ENCODE data around the gene CHSY3. TPM values are rescaled to one million over a fixed set of nuclear protein-coding genes. Genes with fewer than 3 reads are reported as not detected.

The CHSY3 gene
- total RNA-seq, 1 donor = 0.10 TPM

- Histone ChIP-seq H3K4me3 (ENCODE audit: low read length) (no peak overlapping the region), H3K9me3 (ENCODE audit: low read depth, low read length) (no peaks in the 10 kb centered on the region), H3K27me3 (ENCODE audit: insufficient read depth, low read length) (no peaks in the 10 kb centered on the region), H3K4me1 (ENCODE audit: insufficient read depth, low read length) (no peaks in the 10 kb centered on the region)
These were observed 69.6 kb downstream of the CHSY3 start for GRCh38 chr5:129973716-129974426.

- Histone ChIP-seq H3K4me3 (ENCODE audit: low read length) (no peak overlapping the region), H3K27me3 (ENCODE audit: insufficient read depth, low read length) (no peaks in the 10 kb centered on the region), H3K4me1 (ENCODE audit: insufficient read depth, low read length) (no peaks in the 10 kb centered on the region), H3K9me3 (ENCODE audit: low read depth, low read length) (no peaks in the 10 kb centered on the region)
These were observed 73.5 kb downstream of the CHSY3 start for GRCh38 chr5:129977810-129978209.

- Histone ChIP-seq H3K27me3 (ENCODE audit: insufficient read depth, low read length) (no peaks in the 10 kb centered on the region), H3K4me1 (ENCODE audit: insufficient read depth, low read length) (no peaks in the 10 kb centered on the region), H3K4me3 (ENCODE audit: low read length) (no peak overlapping the region), H3K9me3 (ENCODE audit: low read depth, low read length) (no peaks in the 10 kb centered on the region)
These were observed 74.0 kb downstream of the CHSY3 start for GRCh38 chr5:129978270-129978669.

GRCh38 chr5:129988453-129988852 is 84.2 kb downstream of the CHSY3 start:
- Histone ChIP-seq H3K4me1 (ENCODE audit: insufficient read depth, low read length) (no peaks in the 10 kb centered on the region), H3K27me3 (ENCODE audit: insufficient read depth, low read length) (no peaks in the 10 kb centered on the region), H3K9me3 (ENCODE audit: low read depth, low read length) (peaks cover 21% of the 10 kb centered on the region), H3K4me3 (ENCODE audit: low read length) (no peak overlapping the region)

GRCh38 chr5:129991780-129992179 is 87.5 kb downstream of the CHSY3 start:
- H3K27me3 ChIP-seq (ENCODE audit: insufficient read depth, low read length) = no peaks in the 10 kb centered on the region
- H3K4me1 ChIP-seq (ENCODE audit: insufficient read depth, low read length) = no peaks in the 10 kb centered on the region
- no peaks in the 10 kb centered on the region for H3K9me3 ChIP-seq (ENCODE audit: low read depth, low read length)
- H3K4me3 ChIP-seq (ENCODE audit: low read length) = no peak overlapping the region

- H3K4me1 ChIP-seq (ENCODE audit: insufficient read depth, low read length) = no peaks in the 10 kb centered on the region
These were observed 92.6 kb downstream of the CHSY3 start for GRCh38 chr5:129996896-129997295.

GRCh38 chr5:130000460-130000859 is 96.2 kb downstream of the CHSY3 start:
- Histone ChIP-seq H3K9me3 (ENCODE audit: low read depth, low read length) (no peaks in the 10 kb centered on the region), H3K4me1 (ENCODE audit: insufficient read depth, low read length) (no peaks in the 10 kb centered on the region), H3K4me3 (ENCODE audit: low read length) (no peak overlapping the region), H3K27me3 (ENCODE audit: insufficient read depth, low read length) (no peaks in the 10 kb centered on the region)

More at GRCh38 chr5:129996896-129997295, 92.6 kb downstream of the CHSY3 start:
- no peak overlapping the region for H3K4me3 ChIP-seq (ENCODE audit: low read length)
- H3K27me3 ChIP-seq (ENCODE audit: insufficient read depth, low read length) = no peaks in the 10 kb centered on the region
- H3K9me3 ChIP-seq (ENCODE audit: low read depth, low read length) = no peaks in the 10 kb centered on the region

- no peaks in the 10 kb centered on the region for H3K4me1 ChIP-seq (ENCODE audit: insufficient read depth, low read length)
- no peaks in the 10 kb centered on the region for H3K9me3 ChIP-seq (ENCODE audit: low read depth, low read length)
- no peaks in the 10 kb centered on the region for H3K27me3 ChIP-seq (ENCODE audit: insufficient read depth, low read length)
- H3K4me3 ChIP-seq (ENCODE audit: low read length) = no peak overlapping the region
These were observed 97.9 kb downstream of the CHSY3 start for GRCh38 chr5:130002183-130002582.

- Histone ChIP-seq H3K9me3 (ENCODE audit: low read depth, low read length) (no peaks in the 10 kb centered on the region), H3K4me1 (ENCODE audit: insufficient read depth, low read length) (no peaks in the 10 kb centered on the region)
These were observed 98.6 kb downstream of the CHSY3 start for GRCh38 chr5:130002876-130003275.

GRCh38 chr5:130011986-130012385 is 107.7 kb downstream of the CHSY3 start:
- no peaks in the 10 kb centered on the region for H3K4me1 ChIP-seq (ENCODE audit: insufficient read depth, low read length)
- H3K4me3 ChIP-seq (ENCODE audit: low read length) = no peak overlapping the region
- peaks cover 17% of the 10 kb centered on the region for H3K9me3 ChIP-seq (ENCODE audit: low read depth, low read length)
- H3K27me3 ChIP-seq (ENCODE audit: insufficient read depth, low read length) = no peaks in the 10 kb centered on the region

More at GRCh38 chr5:130002876-130003275, 98.6 kb downstream of the CHSY3 start:
- H3K4me3 ChIP-seq (ENCODE audit: low read length) = no peak overlapping the region
- no peaks in the 10 kb centered on the region for H3K27me3 ChIP-seq (ENCODE audit: insufficient read depth, low read length)

- Histone ChIP-seq H3K4me1 (ENCODE audit: insufficient read depth, low read length) (no peaks in the 10 kb centered on the region), H3K4me3 (ENCODE audit: low read length) (no peak overlapping the region), H3K9me3 (ENCODE audit: low read depth, low read length) (no peaks in the 10 kb centered on the region), H3K27me3 (ENCODE audit: insufficient read depth, low read length) (no peaks in the 10 kb centered on the region)
These were observed 112.9 kb downstream of the CHSY3 start for GRCh38 chr5:130017173-130017572.

- Histone ChIP-seq H3K9me3 (ENCODE audit: low read depth, low read length) (no peaks in the 10 kb centered on the region), H3K4me1 (ENCODE audit: insufficient read depth, low read length) (no peaks in the 10 kb centered on the region), H3K4me3 (ENCODE audit: low read length) (no peak overlapping the region), H3K27me3 (ENCODE audit: insufficient read depth, low read length) (no peaks in the 10 kb centered on the region)
These were observed 114.4 kb downstream of the CHSY3 start for GRCh38 chr5:130018641-130019040.

- Histone ChIP-seq H3K4me1 (ENCODE audit: insufficient read depth, low read length) (no peaks in the 10 kb centered on the region), H3K27me3 (ENCODE audit: insufficient read depth, low read length) (no peaks in the 10 kb centered on the region), H3K4me3 (ENCODE audit: low read length) (no peak overlapping the region), H3K9me3 (ENCODE audit: low read depth, low read length) (no peaks in the 10 kb centered on the region)
These were observed 116.7 kb downstream of the CHSY3 start for GRCh38 chr5:130021000-130021399.

GRCh38 chr5:130021876-130022275 is 117.6 kb downstream of the CHSY3 start:
- Histone ChIP-seq H3K4me1 (ENCODE audit: insufficient read depth, low read length) (no peaks in the 10 kb centered on the region), H3K9me3 (ENCODE audit: low read depth, low read length) (no peaks in the 10 kb centered on the region), H3K27me3 (ENCODE audit: insufficient read depth, low read length) (no peaks in the 10 kb centered on the region), H3K4me3 (ENCODE audit: low read length) (no peak overlapping the region)

GRCh38 chr5:130023604-130024003 is 119.3 kb downstream of the CHSY3 start:
- Histone ChIP-seq H3K9me3 (ENCODE audit: low read depth, low read length) (no peaks in the 10 kb centered on the region), H3K27me3 (ENCODE audit: insufficient read depth, low read length) (no peaks in the 10 kb centered on the region), H3K4me1 (ENCODE audit: insufficient read depth, low read length) (no peaks in the 10 kb centered on the region), H3K4me3 (ENCODE audit: low read length) (no peak overlapping the region)

- Histone ChIP-seq H3K4me1 (ENCODE audit: insufficient read depth, low read length) (no peaks in the 10 kb centered on the region), H3K9me3 (ENCODE audit: low read depth, low read length) (no peaks in the 10 kb centered on the region), H3K27me3 (ENCODE audit: insufficient read depth, low read length) (no peaks in the 10 kb centered on the region), H3K4me3 (ENCODE audit: low read length) (no peak overlapping the region)
These were observed 119.7 kb downstream of the CHSY3 start for GRCh38 chr5:130024006-130024405.
